A549 (cell line): Measurements from ENCODE around the gene TSPAN10. TPM values are rescaled to one million over a fixed set of nuclear protein-coding genes. Genes with fewer than 3 reads are reported as not detected.

ENCODE experiments used
- ATAC-seq, 2 experiments: fragments of 200-7000 bp in 1 of 2; fragments of >200 bp in 1 of 2; cut with Nextera tagmentation in 1 of 2; cut with Tn5 transposase in 1 of 2; 3 replicates each; pipeline versions ENCODE4 v1.8.0 to v1.9.1; 2018 to 2020; ENCODE audit warnings: mild to moderate bottlenecking in 1 of 2, moderate library complexity in 1 of 2
- CTCF ChIA-PET: fragments of 300-600 bp; sonication (Branson Sonifier 250); formaldehyde crosslinking; extraction: SDS; loops from one replicate; lab custom pipeline; 2021; ENCODE audit warnings: antibody characterized with exemption, inconsistent platforms; lab: Yijun Ruan, JAX
- POLR2A ChIA-PET: fragments of 350-600 bp; formaldehyde crosslinking; extraction: SDS; loops from one replicate; lab custom pipeline; 2021; ENCODE audit warnings: antibody characterized with exemption, inconsistent platforms; lab: Yijun Ruan, JAX
- DNase-seq, 2 experiments: peaks; one replicate each; pipeline versions ENCODE4 v3.0.0 to v3.0.0-alpha.2; 2011 to 2016; ENCODE audit warnings: low read depth in 1 of 2, low spot score in 1 of 2
- FAIRE-seq: peaks from 2 replicates; lab custom pipeline; 2011; peaks lifted over from hg19 to GRCh38; lab: Jason Lieb, UNC
- H3K27ac ChIP-seq, 2 experiments: fragments of >200 bp; sonication (Bioruptor Twin); formaldehyde crosslinking; 3 replicates each; pipeline ENCODE4 v1.5.1; 2016 to 2017
- H3K4me1 ChIP-seq: fragments of >200 bp; sonication (Bioruptor Twin); formaldehyde crosslinking; 3 replicates; pipeline ENCODE4 v1.6.1; 2016
- H3K4me2 ChIP-seq: fragments of >200 bp; sonication (Bioruptor Twin); formaldehyde crosslinking; 3 replicates; pipeline ENCODE4 v1.6.1; 2016
- H3K4me3 ChIP-seq: fragments of >200 bp; sonication (Bioruptor Twin); formaldehyde crosslinking; 3 replicates; pipeline ENCODE4 v1.5.1; 2016
- H3K9me3 ChIP-seq: fragments of >200 bp; sonication (Bioruptor Twin); formaldehyde crosslinking; 3 replicates; pipeline ENCODE4 v1.6.1; 2016
- BHLHE40 ChIP-seq: IDR thresholded peaks from 2 replicates; pipeline ENCODE4 v1.6.1; 2012; ENCODE audit warnings: low read depth, low read length, inconsistent platforms
- CBX8 ChIP-seq: fragments of 200-600 bp; sonication (generic); IDR thresholded peaks from 2 replicates; pipeline ENCODE4 v1.6.1; 2016
- CHD4 ChIP-seq: fragments of 200-600 bp; sonication (generic); IDR thresholded peaks from 2 replicates; pipeline ENCODE4 v1.6.1; 2016; ENCODE audit warnings: antibody characterized with exemption, mild to moderate bottlenecking, borderline replicate concordance
- EHMT2 ChIP-seq: fragments of 200-600 bp; sonication (generic); IDR thresholded peaks from 2 replicates; pipeline ENCODE4 v1.6.1; 2016; ENCODE audit warnings: antibody characterized with exemption, low read depth, mild to moderate bottlenecking, moderate library complexity
- ELK1 ChIP-seq: fragments of 150-350 bp; IDR thresholded peaks from 2 replicates; pipeline ENCODE4 v1.6.1; 2014; ENCODE audit warnings: low read depth, mild to moderate bottlenecking, low read length
- FOSB ChIP-seq: fragments of 250-450 bp; sonication (Bioruptor Pico); IDR thresholded peaks from 2 replicates; pipeline ENCODE4 v1.5.0; 2020; ENCODE audit warnings: mild to moderate bottlenecking, moderate library complexity
- FOSL2 ChIP-seq, 2 experiments: fragments of 450-650 bp in 1 of 2; fragments of >200 bp in 1 of 2; sonication (Bioruptor Twin) in 1 of 2; formaldehyde crosslinking; IDR thresholded peaks; 2 replicates each; pipeline versions ENCODE4 v1.5.0 to v1.6.1; 2016 to 2020; ENCODE audit warnings: mild to moderate bottlenecking in 1 of 2, moderate library complexity in 1 of 2
- HES2 ChIP-seq: fragments of >200 bp; sonication (Bioruptor Twin); formaldehyde crosslinking; IDR thresholded peaks from 2 replicates; pipeline ENCODE4 v1.6.1; 2016
- HEYL ChIP-seq: fragments of 250-450 bp; sonication (Bioruptor Pico); IDR thresholded peaks from 2 replicates; pipeline ENCODE4 v1.8.0; 2021; ENCODE audit warnings: mild to moderate bottlenecking, moderate library complexity
- HOXA7 ChIP-seq: fragments of 250-450 bp; sonication (Bioruptor Pico); IDR thresholded peaks from 2 replicates; pipeline ENCODE4 v1.5.0; 2020; ENCODE audit warnings: mild to moderate bottlenecking, moderate library complexity
- HOXB13 ChIP-seq: fragments of 250-450 bp; sonication (Bioruptor Pico); IDR thresholded peaks from 2 replicates; pipeline ENCODE4 v1.5.0; 2020; ENCODE audit warnings: low read depth, mild to moderate bottlenecking, moderate library complexity
- HOXB5 ChIP-seq: fragments of 250-450 bp; sonication (Bioruptor Pico); IDR thresholded peaks from 2 replicates; pipeline ENCODE4 v1.5.0; 2020; ENCODE audit warnings: mild to moderate bottlenecking, moderate library complexity
- JUN ChIP-seq, 2 experiments: fragments of >200 bp; sonication (Bioruptor Twin); formaldehyde crosslinking; IDR thresholded peaks; 2 replicates in 1 of 2; 3 replicates in 1 of 2; pipeline ENCODE4 v1.6.1; 2016 to 2017
- JUNB ChIP-seq: fragments of >200 bp; sonication (Bioruptor Twin); formaldehyde crosslinking; IDR thresholded peaks from 2 replicates; pipeline ENCODE4 v1.6.1; 2016
- KDM1A ChIP-seq: fragments of 200-600 bp; sonication (generic); IDR thresholded peaks from 2 replicates; pipeline ENCODE4 v1.6.1; 2016; ENCODE audit warnings: low read depth, mild to moderate bottlenecking
- KDM5A ChIP-seq: fragments of 200-600 bp; sonication (generic); IDR thresholded peaks from 2 replicates; pipeline ENCODE4 v1.6.1; 2016; ENCODE audit warnings: antibody characterized with exemption, mild to moderate bottlenecking
- MAFK ChIP-seq: fragments of 450-650 bp; IDR thresholded peaks from 2 replicates; pipeline ENCODE4 v1.6.1; 2014; ENCODE audit not compliant: partially characterized antibody
- MAX ChIP-seq: IDR thresholded peaks from 2 replicates; pipeline ENCODE4 v1.6.1; 2012
- MYC ChIP-seq: IDR thresholded peaks from 2 replicates; pipeline ENCODE4 v1.6.1; 2012; ENCODE audit warnings: mild to moderate bottlenecking, inconsistent platforms, low read length, improper control_type of control experiment, borderline replicate concordance
- NFE2L2 ChIP-seq: fragments of 150-350 bp; conservative IDR thresholded peaks from 2 replicates; pipeline ENCODE4 v1.6.1; 2014; ENCODE audit warnings: low read length
- NPAS2 ChIP-seq: fragments of 250-450 bp; sonication (Bioruptor Pico); IDR thresholded peaks from 2 replicates; pipeline ENCODE4 v1.8.0; 2022; ENCODE audit warnings: mild to moderate bottlenecking, moderate library complexity, borderline replicate concordance
- NR3C1 ChIP-seq: fragments of >200 bp; sonication (Bioruptor Twin); formaldehyde crosslinking; IDR thresholded peaks from 3 replicates; pipeline ENCODE4 v1.6.1; 2017
- PBX3 ChIP-seq: IDR thresholded peaks from 2 replicates; pipeline ENCODE4 v1.6.1; 2012
- PHF8 ChIP-seq: fragments of 200-600 bp; sonication (generic); IDR thresholded peaks from 2 replicates; pipeline ENCODE4 v1.6.1; 2016; ENCODE audit warnings: low read depth, mild to moderate bottlenecking, antibody characterized with exemption, moderate library complexity, borderline replicate concordance
- RAD21 ChIP-seq, 2 experiments: fragments of >200 bp in 1 of 2; sonication (Bioruptor Twin) in 1 of 2; formaldehyde crosslinking in 1 of 2; IDR thresholded peaks in 1 of 2; conservative IDR thresholded peaks in 1 of 2; 2 replicates in 1 of 2; 3 replicates in 1 of 2; pipeline ENCODE4 v1.6.1; 2012 to 2018; ENCODE audit warnings: inconsistent platforms in 1 of 2
- RARB ChIP-seq: fragments of 250-450 bp; sonication (Bioruptor Pico); IDR thresholded peaks from 2 replicates; pipeline ENCODE4 v1.8.0; 2021; ENCODE audit warnings: mild to moderate bottlenecking, moderate library complexity
- RFX5 ChIP-seq: fragments of 450-650 bp; IDR thresholded peaks from 2 replicates; pipeline ENCODE4 v1.7.1; 2014; ENCODE audit warnings: antibody characterized with exemption, mild to moderate bottlenecking, moderate library complexity
- RNF2 ChIP-seq: fragments of 200-600 bp; sonication (generic); IDR thresholded peaks from 2 replicates; pipeline ENCODE4 v1.6.1; 2016; ENCODE audit warnings: low read depth, mild to moderate bottlenecking, antibody characterized with exemption, moderate library complexity, borderline replicate concordance
- TFCP2L1 ChIP-seq: fragments of 250-450 bp; sonication (Bioruptor Pico); IDR thresholded peaks from 2 replicates; pipeline ENCODE4 v1.5.0; 2021; ENCODE audit warnings: mild to moderate bottlenecking
- TP53 ChIP-seq: fragments of 250-450 bp; sonication (Bioruptor Pico); IDR thresholded peaks from 2 replicates; pipeline ENCODE4 v1.5.0; 2021; ENCODE audit warnings: mild to moderate bottlenecking, moderate library complexity
- USF2 ChIP-seq: fragments of 450-650 bp; IDR thresholded peaks from 2 replicates; pipeline ENCODE4 v1.6.1; 2014; ENCODE audit warnings: antibody characterized with exemption
- whole genome bisulfite sequencing: methylation state at CpG from one replicate; pipeline ENCODE4 v1.1.6; 2017; ENCODE audit errors: missing lambda C conversion rate; 5-methylcytosine and 5-hydroxymethylcytosine counted together
- polyA plus RNA-seq, 4 experiments: library from polyadenylated mRNA; depleted of rRNA in 3 of 4; stranded (reverse); fragments of >200 nt; fragmentation: RNase III in 1 of 4; extraction: RNeasy Plus Mini Kit Qiagen cat#74134 plus additional on column Dnase treatment in 1 of 4; gene quantifications; 2 replicates in 3 of 4; 3 replicates in 1 of 4; pipeline ENCODE4 v1.2.3, GENCODE V29; 2011 to 2017

Gene TSPAN10
- polyA plus RNA-seq, 2 of the 4 experiments (the other 2 are of a cell fraction), result 1.4 to 6.3 TPM

- H3K4me1 ChIP-seq, result peaks cover 25% of the 10 kb centered on the region
- ChIA-PET POLR2A (interaction anchor here (0.8 to 3.8 kb wide), 15 partner anchors 9 to 339 kb away, joined by 3 to 42 read pairs (median 5); partner anchors contain the start of genes CCDC137, CENPX, MCRIP1 and MRPL12), CTCF (interaction anchor here (0.8 to 8.1 kb wide), 12 partner anchors 8 to 124 kb away, joined by 3 to 54 read pairs (median 5); partner anchors contain the start of gene MRPL12)
- peak overlapping the region; percentile 96 for H3K4me2 ChIP-seq
- FAIRE-seq (no peak), ATAC-seq (peak; percentile 20 to 36; a peak in 4 of 6 replicates), DNase-seq (no peak)
- 0% methylated on average over 10 of the region's 37 CpGs for WGBS
- peak overlapping the region; percentile 86 for H3K4me3 ChIP-seq
- H3K27ac ChIP-seq, result peak overlapping the region; percentile 90 to 91
- TF ChIP-seq PHF8 (peak; percentile 44; the same call in 1 of the 2 replicates), JUN (IDR thresholded peaks at IDR 0.05) (no peak)
- no peaks in the 10 kb centered on the region for H3K9me3 ChIP-seq
Measured at GRCh38 chr17:81683208-81683583, 46.2 kb downstream of the TSPAN10 start.

- DNase-seq (peak; percentile 100), FAIRE-seq (peak; percentile 98), ATAC-seq (peak; percentile 90 to 96)
- H3K27ac ChIP-seq, result peak within 1 kb of the TSS; percentile 91 to 93
- under 1% methylated on average over 83 of the region's 112 CpGs for WGBS
- peak within 1 kb of the TSS; percentile 96 for H3K4me2 ChIP-seq
- peak within 1 kb of the TSS; percentile 86 for H3K4me3 ChIP-seq
- CTCF ChIA-PET, result interaction anchor here (0.8 to 8.1 kb wide), 10 partner anchors 8 to 125 kb away, joined by 3 to 54 read pairs (median 7); partner anchors contain the start of gene MRPL12
- POLR2A ChIA-PET, result interaction anchor here (0.8 to 3.8 kb wide), 15 partner anchors 8 to 339 kb away, joined by 3 to 42 read pairs (median 5); partner anchors contain the start of genes CCDC137, CENPX, MCRIP1 and MRPL12
- H3K9me3 ChIP-seq, result no peaks in the 10 kb centered on the region
- peaks cover 25% of the 10 kb centered on the region for H3K4me1 ChIP-seq
- no peak for TF ChIP-seq HOXA7 (CRISPR knock-in tag)
- TF ChIP-seq PHF8, result peak; percentile 88
- TF ChIP-seq NPAS2 (CRISPR knock-in tag), result no peak
- no peak for TF ChIP-seq TFCP2L1 (CRISPR knock-in tag)
- TF ChIP-seq NR3C1, result no peak
- TF ChIP-seq RAD21 (conservative IDR thresholded peaks at IDR 0.05 in 1 of 2, IDR thresholded peaks at IDR 0.05 in 1 of 2), result no peak
- TF ChIP-seq BHLHE40, result no peak
- TF ChIP-seq HOXB5 (CRISPR knock-in tag), result no peak
- TF ChIP-seq RNF2, result no peak
- TF ChIP-seq EHMT2, result no peak
- no peak for TF ChIP-seq CHD4
- TF ChIP-seq NFE2L2, result no peak
- peak; percentile 81 for TF ChIP-seq PBX3
- TF ChIP-seq RARB, result no peak
- TF ChIP-seq TP53 (CRISPR knock-in tag), result 0 out of 2 replicates have a peak, but pooled peaks have one; percentile 62
- TF ChIP-seq HOXB13 (CRISPR knock-in tag), result no peak
- TF ChIP-seq KDM1A, result no peak
- no peak for TF ChIP-seq RFX5
- no peak for TF ChIP-seq FOSL2 (IDR thresholded peaks at IDR 0.05)
- TF ChIP-seq FOSL2 (CRISPR knock-in tag; IDR thresholded peaks at IDR 0.05), result peak; percentile 81
- no peak for TF ChIP-seq CBX8
- no peak for TF ChIP-seq JUNB
- TF ChIP-seq MAX, result peak; percentile 87
- no peak for TF ChIP-seq ELK1
- TF ChIP-seq USF2, result no peak
- peak; percentile 47 for TF ChIP-seq MAFK
- peak; percentile 75 for TF ChIP-seq MYC
- TF ChIP-seq FOSB (CRISPR knock-in tag), result no peak
- TF ChIP-seq HEYL (CRISPR knock-in tag), result no peak
- TF ChIP-seq HES2, result no peak
- 0 out of 2 replicates have a peak, but pooled peaks have one; percentile 15 for TF ChIP-seq KDM5A
Measured at GRCh38 chr17:81683584-81684441, 46.8 kb downstream of the TSPAN10 start, which contains the start of the genes ARL16 and HGS. TSS of gene ARL16 (minus strand) at chr17:81683797. CDS start at chr17:81683753, 44 bp downstream. TSS of gene HGS (plus strand) at chr17:81684011. CDS start at chr17:81684067, 56 bp downstream.
